Measurements from ENCODE around the gene KCNQ1.

KCNQ1 gene

GRCh38 chr11:2521081-2521732 is 76.4 kb downstream of the KCNQ1 start:
- Histone ChIP-seq H3K4me3 (ENCODE audit: low read depth in 1 of 2, low read length in 2 of 2) (no peak overlapping the region), H3K27me3 (ENCODE audit: low read depth, low read length) (no peaks in the 10 kb centered on the region), H3K4me1 (ENCODE audit: control insufficient read depth in 1 of 2, insufficient read depth in 2 of 2, low read length in 2 of 2) (no peaks in the 10 kb centered on the region), H3K27ac (ENCODE audit: low read length) (no peak overlapping the region), H3K9me3 (ENCODE audit: control insufficient read depth in 1 of 2, low read length in 2 of 2) (no peaks in the 10 kb centered on the region), H3K36me3 (ENCODE audit: control insufficient read depth in 1 of 2, insufficient read depth in 2 of 2, low read length in 2 of 2) (no peaks in the 10 kb centered on the region)

- no peaks in the 10 kb centered on the region for H3K27me3 ChIP-seq (ENCODE audit: low read depth, low read length)
- no peaks in the 10 kb centered on the region for H3K9me3 ChIP-seq (ENCODE audit: control insufficient read depth in 1 of 2, low read length in 2 of 2)
- no peak overlapping the region for H3K4me3 ChIP-seq (ENCODE audit: low read depth in 1 of 2, low read length in 2 of 2)
- no peaks in the 10 kb centered on the region for H3K4me1 ChIP-seq (ENCODE audit: control insufficient read depth in 1 of 2, insufficient read depth in 2 of 2, low read length in 2 of 2)
- H3K36me3 ChIP-seq (ENCODE audit: control insufficient read depth in 1 of 2, insufficient read depth in 2 of 2, low read length in 2 of 2): no peaks in the 10 kb centered on the region
- H3K27ac ChIP-seq (ENCODE audit: low read length): no peak overlapping the region
Observed at GRCh38 chr11:2521733-2522630, 77.2 kb downstream of the KCNQ1 start.

- Histone ChIP-seq H3K27ac (ENCODE audit: low read length) (no peak overlapping the region), H3K9me3 (ENCODE audit: control insufficient read depth in 1 of 2, low read length in 2 of 2) (no peaks in the 10 kb centered on the region), H3K27me3 (ENCODE audit: low read depth, low read length) (no peaks in the 10 kb centered on the region), H3K4me3 (ENCODE audit: low read depth in 1 of 2, low read length in 2 of 2) (no peak overlapping the region), H3K36me3 (ENCODE audit: control insufficient read depth in 1 of 2, insufficient read depth in 2 of 2, low read length in 2 of 2) (no peaks in the 10 kb centered on the region), H3K4me1 (ENCODE audit: control insufficient read depth in 1 of 2, insufficient read depth in 2 of 2, low read length in 2 of 2) (peaks cover 0 to 3% of the 10 kb centered on the region in 2 donors)
Observed at GRCh38 chr11:2522631-2523255, 77.9 kb downstream of the KCNQ1 start.

- Histone ChIP-seq H3K36me3 (ENCODE audit: control insufficient read depth in 1 of 2, insufficient read depth in 2 of 2, low read length in 2 of 2) (no peaks in the 10 kb centered on the region), H3K27ac (ENCODE audit: low read length) (no peak overlapping the region), H3K4me3 (ENCODE audit: low read depth in 1 of 2, low read length in 2 of 2) (no peak overlapping the region), H3K4me1 (ENCODE audit: control insufficient read depth in 1 of 2, insufficient read depth in 2 of 2, low read length in 2 of 2) (peaks cover 0 to 3% of the 10 kb centered on the region in 2 donors), H3K27me3 (ENCODE audit: low read depth, low read length) (no peaks in the 10 kb centered on the region), H3K9me3 (ENCODE audit: control insufficient read depth in 1 of 2, low read length in 2 of 2) (no peaks in the 10 kb centered on the region)
Observed at GRCh38 chr11:2523821-2524391, 79.1 kb downstream of the KCNQ1 start.

GRCh38 chr11:2524446-2525165 is 79.8 kb downstream of the KCNQ1 start:
- peaks cover 0 to 3% of the 10 kb centered on the region in 2 donors for H3K4me1 ChIP-seq (ENCODE audit: control insufficient read depth in 1 of 2, insufficient read depth in 2 of 2, low read length in 2 of 2)
- no peaks in the 10 kb centered on the region for H3K36me3 ChIP-seq (ENCODE audit: control insufficient read depth in 1 of 2, insufficient read depth in 2 of 2, low read length in 2 of 2)

GRCh38 chr11:2525166-2525861 is 80.5 kb downstream of the KCNQ1 start:
- H3K36me3 ChIP-seq (ENCODE audit: control insufficient read depth in 1 of 2, insufficient read depth in 2 of 2, low read length in 2 of 2): no peaks in the 10 kb centered on the region
- peaks cover 0 to 3% of the 10 kb centered on the region in 2 donors for H3K4me1 ChIP-seq (ENCODE audit: control insufficient read depth in 1 of 2, insufficient read depth in 2 of 2, low read length in 2 of 2)
- H3K27ac ChIP-seq (ENCODE audit: low read length): no peak overlapping the region
- H3K27me3 ChIP-seq (ENCODE audit: low read depth, low read length): no peaks in the 10 kb centered on the region
- H3K4me3 ChIP-seq (ENCODE audit: low read depth in 1 of 2, low read length in 2 of 2): no peak overlapping the region
- no peaks in the 10 kb centered on the region for H3K9me3 ChIP-seq (ENCODE audit: control insufficient read depth in 1 of 2, low read length in 2 of 2)

More at GRCh38 chr11:2524446-2525165, 79.8 kb downstream of the KCNQ1 start:
- Histone ChIP-seq H3K27ac (ENCODE audit: low read length) (no peak overlapping the region), H3K27me3 (ENCODE audit: low read depth, low read length) (no peaks in the 10 kb centered on the region), H3K9me3 (ENCODE audit: control insufficient read depth in 1 of 2, low read length in 2 of 2) (no peaks in the 10 kb centered on the region), H3K4me3 (ENCODE audit: low read depth in 1 of 2, low read length in 2 of 2) (no peak overlapping the region)

- H3K36me3 ChIP-seq (ENCODE audit: control insufficient read depth in 1 of 2, insufficient read depth in 2 of 2, low read length in 2 of 2): no peaks in the 10 kb centered on the region
- no peak overlapping the region for H3K27ac ChIP-seq (ENCODE audit: low read length)
- H3K27me3 ChIP-seq (ENCODE audit: low read depth, low read length): no peaks in the 10 kb centered on the region
- no peak overlapping the region for H3K4me3 ChIP-seq (ENCODE audit: low read depth in 1 of 2, low read length in 2 of 2)
- H3K4me1 ChIP-seq (ENCODE audit: control insufficient read depth in 1 of 2, insufficient read depth in 2 of 2, low read length in 2 of 2): peaks cover 0 to 3% of the 10 kb centered on the region in 2 donors
- H3K9me3 ChIP-seq (ENCODE audit: control insufficient read depth in 1 of 2, low read length in 2 of 2): no peaks in the 10 kb centered on the region
Observed at GRCh38 chr11:2525941-2526807, 81.4 kb downstream of the KCNQ1 start.

- H3K36me3 ChIP-seq (ENCODE audit: control insufficient read depth in 1 of 2, insufficient read depth in 2 of 2, low read length in 2 of 2): no peaks in the 10 kb centered on the region
- peaks cover 0 to 3% of the 10 kb centered on the region in 2 donors for H3K4me1 ChIP-seq (ENCODE audit: control insufficient read depth in 1 of 2, insufficient read depth in 2 of 2, low read length in 2 of 2)
- no peaks in the 10 kb centered on the region for H3K9me3 ChIP-seq (ENCODE audit: control insufficient read depth in 1 of 2, low read length in 2 of 2)
- H3K27ac ChIP-seq (ENCODE audit: low read length): no peak overlapping the region
- no peak overlapping the region for H3K4me3 ChIP-seq (ENCODE audit: low read depth in 1 of 2, low read length in 2 of 2)
- H3K27me3 ChIP-seq (ENCODE audit: low read depth, low read length): no peaks in the 10 kb centered on the region
Observed at GRCh38 chr11:2526808-2527381, 82.1 kb downstream of the KCNQ1 start.

- no peak overlapping the region for H3K27ac ChIP-seq (ENCODE audit: low read length)
- peaks cover 0 to 9% of the 10 kb centered on the region in 2 donors for H3K4me1 ChIP-seq (ENCODE audit: control insufficient read depth in 1 of 2, insufficient read depth in 2 of 2, low read length in 2 of 2)
- H3K9me3 ChIP-seq (ENCODE audit: control insufficient read depth in 1 of 2, low read length in 2 of 2): no peaks in the 10 kb centered on the region
- no peaks in the 10 kb centered on the region for H3K27me3 ChIP-seq (ENCODE audit: low read depth, low read length)
- H3K4me3 ChIP-seq (ENCODE audit: low read depth in 1 of 2, low read length in 2 of 2): no peak overlapping the region
- H3K36me3 ChIP-seq (ENCODE audit: control insufficient read depth in 1 of 2, insufficient read depth in 2 of 2, low read length in 2 of 2): no peaks in the 10 kb centered on the region
Observed at GRCh38 chr11:2527621-2528291, 82.9 kb downstream of the KCNQ1 start.

Measured in muscle layer of duodenum (tissue), 2 donors.